Nephron (organoid): Measurements from ENCODE around the gene WDR76.

Experiments
- H3K27ac Mint-ChIP-seq, 3 experiments: 2 replicates each; pipeline ENCODE4 v1.8.0; 2020; ENCODE audit warnings: mixed read lengths in 3 of 3, mild to moderate bottlenecking in 2 of 3, moderate library complexity in 1 of 3
- H3K27me3 Mint-ChIP-seq: 2 replicates; pipeline ENCODE4 v1.8.0; 2021; ENCODE audit warnings: low read depth, mild to moderate bottlenecking, moderate library complexity, mixed read lengths
- H3K36me3 Mint-ChIP-seq: 2 replicates; pipeline ENCODE4 v1.8.0; 2020; ENCODE audit warnings: low read depth, mixed read lengths
- H3K4me1 Mint-ChIP-seq: 2 replicates; pipeline ENCODE4 v1.8.0; 2020; ENCODE audit warnings: mixed read lengths
- H3K4me3 Mint-ChIP-seq, 3 experiments: 2 replicates each; pipeline ENCODE4 v1.8.0; 2020; ENCODE audit warnings: mild to moderate bottlenecking in 3 of 3, mixed read lengths in 3 of 3, moderate library complexity in 2 of 3
- H3K9me3 Mint-ChIP-seq: 2 replicates; pipeline ENCODE4 v1.8.0; 2020; ENCODE audit warnings: mixed read lengths
- CTCF ChIP-seq, 3 experiments: fragments of 200-600 bp; sonication (generic); IDR thresholded peaks; one replicate each; pipeline ENCODE4 v1.5.0; 2021; ENCODE audit warnings: antibody characterized with exemption in 3 of 3; ENCODE audit not compliant: unreplicated experiment in 3 of 3

The WDR76 gene

GRCh38 chr15:43915631-43916325, 89.0 kb downstream of the WDR76 start:
- Mint-ChIP-seq H3K4me3 (no peak overlapping the region), H3K4me1 (peaks cover 53% of the 10 kb centered on the region), H3K9me3 (no peaks in the 10 kb centered on the region), H3K27me3 (peaks cover 4% of the 10 kb centered on the region), H3K36me3 (no peaks in the 10 kb centered on the region), H3K27ac (peak overlapping the region; percentile 9 to 59 (median 22))
- TF ChIP-seq CTCF (IDR thresholded peaks at IDR 0.05; ENCODE audit: unreplicated experiment in 3 of 3) = no peak

GRCh38 chr15:43916326-43916660, 89.5 kb downstream of the WDR76 start:
- Mint-ChIP-seq H3K9me3 (no peaks in the 10 kb centered on the region), H3K27ac (peak overlapping the region; percentile 9 to 59 (median 22)), H3K4me3 (no peak overlapping the region), H3K36me3 (no peaks in the 10 kb centered on the region), H3K4me1 (peaks cover 53% of the 10 kb centered on the region), H3K27me3 (peaks cover 4% of the 10 kb centered on the region)
- no peak for TF ChIP-seq CTCF (IDR thresholded peaks at IDR 0.05; ENCODE audit: unreplicated experiment in 3 of 3)
